ENCODE measurements around the gene CDKN1C.

The CDKN1C gene

DNA sequence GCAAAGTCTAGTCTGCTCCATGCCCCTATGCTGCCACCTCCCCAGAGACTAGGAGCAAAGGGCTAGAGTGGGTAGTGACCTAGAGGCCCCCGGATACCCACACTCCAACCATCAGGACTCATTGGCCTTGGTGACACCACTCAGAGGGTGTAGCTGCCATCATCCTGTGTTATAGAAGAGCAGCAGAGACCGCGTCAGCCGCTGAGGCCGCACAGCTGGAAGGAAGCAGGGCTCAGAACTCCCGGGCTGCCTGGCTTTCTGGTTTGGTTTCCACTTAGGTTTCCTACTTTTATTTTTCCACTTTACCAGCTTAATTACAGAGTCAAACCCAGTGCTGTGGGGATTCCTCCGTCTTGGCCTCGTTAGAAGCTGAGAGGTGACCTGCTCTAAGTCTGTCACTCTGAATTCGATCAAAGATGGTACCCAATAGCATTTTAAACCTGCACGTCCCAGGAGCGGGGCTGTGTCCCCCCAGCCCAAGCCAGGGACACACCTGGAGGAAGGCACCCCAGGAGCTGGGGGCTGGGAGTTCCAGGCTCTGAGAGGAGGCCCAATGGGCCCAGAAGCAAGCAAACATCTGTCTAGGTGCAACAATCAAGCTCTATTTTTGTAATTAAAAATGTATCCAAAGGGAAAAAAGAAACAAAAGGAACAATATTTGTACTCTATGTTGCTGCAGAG is 2.1 kb upstream of the CDKN1C start:
- DNase-seq: no peak

DNA sequence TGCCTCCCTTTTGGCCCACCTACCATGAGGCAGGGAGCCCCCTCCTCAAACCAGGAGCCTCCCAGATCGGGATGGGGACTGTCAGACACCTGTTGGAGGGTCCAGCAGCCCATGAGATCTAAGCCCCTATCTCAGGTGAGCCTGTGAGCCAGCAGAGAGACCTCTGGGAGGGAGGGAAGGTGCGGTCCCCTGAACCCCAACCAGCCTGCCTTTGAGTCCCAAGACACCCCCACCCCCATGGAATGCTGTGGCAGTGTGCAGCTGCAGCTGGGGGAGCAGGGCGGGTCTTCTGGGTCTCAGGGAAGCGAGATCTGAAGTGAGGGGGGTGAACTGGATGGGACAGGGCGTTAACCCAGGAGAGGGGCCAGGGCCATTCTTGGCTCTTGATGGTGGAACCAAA is 1.4 kb upstream of the CDKN1C start:
- no peak for DNase-seq

DNA sequence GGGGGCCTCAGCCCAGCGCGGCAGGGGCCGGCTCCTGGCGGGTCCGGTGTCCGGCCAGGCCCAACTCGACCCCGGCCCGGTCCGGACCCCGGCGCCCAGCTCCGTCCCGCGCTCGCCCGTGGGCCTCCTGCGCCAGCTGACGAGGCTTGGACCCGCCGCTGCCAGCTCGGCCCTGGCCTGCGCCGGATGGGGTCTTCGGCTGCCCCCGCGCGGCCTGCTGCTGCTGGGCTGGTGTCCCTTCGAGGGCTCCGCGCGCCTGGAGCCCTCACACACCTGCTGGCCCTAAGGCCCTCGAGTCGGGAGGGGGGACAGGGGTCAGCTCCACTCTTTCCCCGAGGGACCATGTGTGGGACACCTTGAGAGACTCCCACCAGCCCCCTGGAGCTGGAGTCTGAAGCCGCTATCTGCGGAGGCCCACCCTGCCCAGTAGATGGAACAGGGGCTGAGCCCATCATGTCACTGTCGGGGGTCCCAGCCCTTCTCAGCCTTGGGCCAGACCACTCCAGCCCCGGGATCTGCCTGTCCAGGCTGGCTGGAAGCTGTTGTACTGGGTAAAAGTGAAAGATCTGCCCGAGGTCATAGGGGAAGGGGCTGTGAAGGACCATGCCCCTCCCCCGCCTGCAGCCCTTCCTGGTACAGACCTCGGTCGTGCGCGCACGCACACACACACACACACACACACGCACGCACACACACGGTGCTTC is 768 bp upstream of the CDKN1C start:
- DNase-seq: no peak

DNA sequence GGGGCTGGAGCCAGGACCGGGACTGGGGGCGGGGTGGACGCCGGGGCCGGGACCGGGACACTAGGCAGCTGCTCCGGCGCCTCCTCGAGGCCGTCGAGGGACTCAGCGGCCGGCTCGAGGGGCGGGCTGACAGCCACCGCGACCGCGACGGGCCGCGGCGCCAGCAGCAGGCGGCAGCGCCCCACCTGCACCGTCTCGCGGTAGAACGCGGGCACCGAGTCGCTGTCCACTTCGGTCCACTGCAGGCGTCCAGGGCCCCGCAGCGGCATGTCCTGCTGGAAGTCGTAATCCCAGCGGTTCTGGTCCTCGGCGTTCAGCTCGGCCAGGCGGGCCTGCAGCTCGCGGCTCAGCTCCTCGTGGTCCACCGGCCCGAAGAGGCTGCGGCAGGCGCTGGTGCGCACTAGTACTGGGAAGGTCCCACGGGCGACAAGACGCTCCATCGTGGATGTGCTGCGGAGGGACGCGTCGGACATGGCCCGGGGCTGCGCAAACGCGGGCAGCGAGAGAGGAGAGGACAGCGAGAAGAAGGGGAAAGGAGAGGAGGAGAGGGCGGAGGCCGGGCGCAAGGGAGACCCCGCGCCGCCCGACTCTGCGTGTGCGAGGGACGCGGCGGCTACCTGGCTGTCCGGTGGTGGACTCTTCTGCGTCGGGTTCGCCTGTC is 428 bp downstream of the CDKN1C start:
- DNase-seq: no peak

- DNase-seq: no peak
Observed at GRCh38 chr11:2883979-2884815, 1.4 kb downstream of the CDKN1C start.

DNA sequence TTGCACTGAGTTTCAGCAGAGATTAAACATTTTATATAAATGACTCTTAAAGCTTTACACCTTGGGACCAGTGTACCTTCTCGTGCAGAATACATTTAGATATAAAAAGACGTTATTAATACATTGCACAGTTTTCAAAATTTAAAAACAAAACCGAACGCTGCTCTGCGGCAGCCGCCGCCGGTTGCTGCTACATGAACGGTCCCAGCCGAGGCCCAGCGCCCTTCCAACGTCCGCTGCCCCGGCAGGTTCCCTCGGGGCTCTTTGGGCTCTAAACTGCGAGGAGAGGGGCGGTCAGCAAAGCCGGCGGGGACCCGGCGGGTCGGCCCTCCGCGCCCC is 2.0 kb downstream of the CDKN1C start:
- DNase-seq: no peak

- no peak for DNase-seq
Observed at GRCh38 chr11:2882396-2883110, 3.0 kb downstream of the CDKN1C start.

GRCh38 chr11:2881981-2882375 is 3.6 kb downstream of the CDKN1C start:
- no peak for DNase-seq

DNA sequence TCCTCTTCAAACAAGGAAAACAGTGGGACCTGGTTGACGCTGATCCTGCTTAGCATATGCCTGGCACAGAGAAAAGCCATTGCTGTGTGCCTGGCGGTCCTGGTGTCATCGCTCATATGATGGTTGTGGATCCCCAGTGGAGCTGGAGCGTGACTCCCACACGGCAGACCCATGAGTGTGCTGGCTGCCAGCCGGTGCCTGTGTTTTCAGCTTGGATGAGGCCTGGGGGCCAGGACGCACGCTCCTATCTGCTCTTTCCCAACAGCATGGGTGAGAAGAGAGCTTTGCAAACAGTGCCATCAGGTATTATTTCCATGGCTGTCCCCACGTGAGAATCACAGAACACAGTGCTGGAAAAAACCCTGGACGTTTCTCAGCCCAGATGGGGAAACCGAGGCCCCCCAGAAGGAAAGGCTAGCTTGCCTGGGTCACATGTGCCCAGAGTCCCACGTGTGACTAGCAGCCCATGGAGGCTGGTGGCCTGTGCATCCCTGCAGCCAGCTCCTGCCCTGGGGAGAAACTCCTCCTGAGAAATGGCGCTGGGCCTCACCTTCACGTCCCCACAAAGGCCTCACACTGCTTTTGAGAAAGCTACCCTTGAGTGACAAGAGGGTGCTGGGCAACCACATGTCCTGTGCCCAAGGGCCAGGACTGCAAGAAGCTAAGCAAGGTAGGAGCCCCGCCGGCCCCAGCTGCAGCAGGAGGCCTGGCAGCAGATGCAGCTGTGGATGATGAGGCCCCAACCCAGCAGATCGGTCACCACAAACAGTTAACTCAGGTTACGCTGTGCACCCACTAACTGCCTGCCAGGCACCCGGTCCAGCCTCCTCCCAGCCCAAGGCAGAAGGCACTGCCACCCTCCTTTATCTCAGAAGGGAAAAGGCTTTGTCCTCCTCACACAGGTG is 4.2 kb downstream of the CDKN1C start:
- DNase-seq: no peak

- DNase-seq: no peak
Observed at GRCh38 chr11:2880646-2881045, 4.9 kb downstream of the CDKN1C start.

- no peak for DNase-seq
Observed at GRCh38 chr11:2878782-2879181, 6.8 kb downstream of the CDKN1C start.

DNA sequence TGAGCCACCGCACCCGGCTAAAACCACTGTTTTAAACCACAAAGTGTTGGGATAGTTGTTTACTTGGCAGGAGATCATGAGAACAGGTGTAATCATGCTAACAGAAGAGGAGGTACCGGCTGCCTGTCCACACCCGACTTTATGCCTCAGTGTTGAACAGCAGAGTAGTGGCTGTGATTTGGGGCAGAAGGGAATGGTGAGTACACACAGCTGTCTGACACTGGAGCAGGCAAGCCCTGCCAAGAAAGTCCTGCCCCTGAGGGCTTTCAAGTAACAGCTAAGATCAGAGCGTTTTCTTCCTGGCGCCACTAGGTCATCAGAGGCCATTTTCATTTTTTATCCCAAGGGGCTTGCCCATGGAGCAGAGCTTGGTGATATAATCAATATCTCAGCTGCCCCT is 8.1 kb downstream of the CDKN1C start:
- DNase-seq: no peak

DNA sequence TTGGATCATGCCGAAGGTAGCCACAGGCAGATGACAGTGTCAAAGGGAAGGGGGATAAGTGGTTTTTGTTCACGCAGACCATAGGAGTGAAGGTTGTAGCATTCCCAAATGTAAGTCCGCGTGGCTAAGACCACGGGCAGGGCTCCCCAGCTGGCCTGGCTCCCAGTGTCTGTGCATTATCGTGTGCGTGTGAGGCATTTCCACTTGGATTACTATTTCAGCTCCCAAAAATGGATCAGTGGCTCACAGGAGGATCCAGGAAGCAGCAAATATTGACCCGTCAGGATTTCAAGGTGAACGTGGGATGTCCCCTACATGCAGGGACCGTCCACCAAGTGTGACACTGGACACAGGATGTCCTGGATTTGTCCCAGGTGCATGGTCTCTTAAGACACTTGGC is 10.6 kb downstream of the CDKN1C start:
- DNase-seq: no peak

GRCh38 chr11:2870969-2871680 is 14.4 kb downstream of the CDKN1C start:
- no peak for DNase-seq

GRCh38 chr11:2870460-2870859 is 15.1 kb downstream of the CDKN1C start:
- DNase-seq: no peak

- DNase-seq: no peak
Observed at GRCh38 chr11:2869561-2870427, 15.8 kb downstream of the CDKN1C start.

GRCh38 chr11:2869134-2869526 is 16.4 kb downstream of the CDKN1C start:
- no peak for DNase-seq

DNA sequence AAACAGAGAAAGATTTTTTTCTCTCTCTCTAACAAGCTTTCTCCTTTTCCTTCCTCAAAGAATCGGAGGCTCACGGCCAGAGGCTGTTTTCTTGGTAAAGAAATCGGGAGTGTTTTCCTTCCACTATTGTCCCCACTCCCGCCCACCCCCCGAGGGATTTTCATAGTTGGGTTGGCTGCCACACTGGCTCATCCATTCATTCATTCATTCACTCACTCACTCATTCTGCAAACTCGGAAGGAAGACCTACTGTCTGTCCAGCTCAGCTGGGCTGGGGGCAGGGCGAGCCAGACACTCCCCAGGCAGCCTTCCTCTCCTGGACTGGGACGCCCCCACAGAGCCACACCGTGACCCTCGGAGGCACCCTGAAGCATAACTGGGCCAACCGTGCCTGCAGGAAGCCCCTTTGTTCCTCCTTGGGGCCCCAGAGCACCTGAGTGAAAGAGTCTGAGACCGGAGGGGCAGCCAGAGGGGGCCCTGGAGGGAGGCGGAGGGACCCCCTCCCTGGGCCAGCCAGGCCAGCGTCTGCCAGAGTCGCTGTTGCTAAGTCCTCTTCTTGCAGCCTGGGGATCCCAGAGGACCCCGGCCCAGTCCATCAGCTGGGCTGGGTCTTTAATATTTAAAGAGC is 17.0 kb downstream of the CDKN1C start:
- DNase-seq: no peak

GRCh38 chr11:2867722-2868505 is 17.7 kb downstream of the CDKN1C start:
- DNase-seq: no peak
